HCT116 (cell line): ENCODE data around the gene MUS81. TPM values are rescaled to one million over a fixed set of nuclear protein-coding genes. Genes with fewer than 3 reads are reported as not detected.

ENCODE experiments used
- ATAC-seq: fragments of 200-7000 bp; cut with Tn5 transposase; 2 replicates; pipeline ENCODE4 v1.9.1; 2020; ENCODE audit warnings: mild to moderate bottlenecking, moderate library complexity
- BruUV-seq: library from RNA; stranded (reverse); fragments of 400-500 nt; replicated peaks from 2 replicates; lab custom pipeline; 2021; lab: Mats Ljungman, UMichigan
- CTCF ChIA-PET: fragments of 300-600 bp; sonication (Branson Sonifier 250); formaldehyde crosslinking; loops from one replicate; lab custom pipeline; 2021; ENCODE audit warnings: antibody characterized with exemption; lab: Charles Lee
- POLR2A ChIA-PET: fragments of 300-600, 350-600 bp; sonication (Branson Sonifier 250); formaldehyde crosslinking; loops from one replicate; lab custom pipeline; 2021; ENCODE audit warnings: antibody characterized with exemption; lab: Charles Lee
- RAD21 ChIA-PET, 2 experiments: fragments of 300-600 bp; sonication (Branson Sonifier 250); formaldehyde crosslinking; loops; one replicate each; lab custom pipeline; 2023; ENCODE audit warnings: low total read pairs in 2 of 2; ENCODE audit not compliant: uncharacterized antibody in 2 of 2, unreplicated experiment in 2 of 2, low non-redundant PET in 1 of 2; lab: Charles Lee
- DNase-seq: peaks from one replicate; pipeline ENCODE4 v3.0.0-alpha.2; 2010; ENCODE audit warnings: low read depth, low spot score
- H2AFZ ChIP-seq: fragments of 200-600 bp; shearing (Covaris generic), sonication (generic); 2 replicates; pipeline ENCODE4 v1.6.1; 2017; ENCODE audit warnings: low read depth, mixed run types, mixed read lengths, antibody characterized with exemption, low read length; ENCODE audit not compliant: poor library complexity, severe bottlenecking
- H3K27ac ChIP-seq: 2 replicates; pipeline ENCODE4 v1.5.1; 2012; ENCODE audit warnings: low read depth, low read length
- H3K27me3 ChIP-seq: fragments of 200-600 bp; sonication (generic); 2 replicates; pipeline ENCODE4 v1.6.1; 2016; ENCODE audit warnings: mixed run types, low read length, mixed read lengths; ENCODE audit not compliant: insufficient read depth
- H3K36me3 ChIP-seq, 2 experiments: fragments of 200-500 bp in 1 of 2; fragments of 200-600 bp in 1 of 2; sonication (Bioruptor generic) in 1 of 2; sonication (generic) in 1 of 2; 2 replicates each; pipeline versions ENCODE4 v1.5.1 to v1.6.1; 2014 to 2016; ENCODE audit warnings: low read length in 2 of 2, inconsistent platforms in 1 of 2, mixed read lengths in 1 of 2, mixed run types in 1 of 2; ENCODE audit not compliant: insufficient read depth in 2 of 2, control insufficient read depth in 1 of 2
- H3K4me1 ChIP-seq, 2 experiments: fragments of 200-600 bp in 1 of 2; sonication (generic) in 1 of 2; 2 replicates each; pipeline versions ENCODE4 v1.5.1 to v1.6.1; 2012 to 2017; ENCODE audit warnings: low read length in 2 of 2, inconsistent platforms in 1 of 2, mild to moderate bottlenecking in 1 of 2, mixed read lengths in 1 of 2, mixed run types in 1 of 2, moderate library complexity in 1 of 2; ENCODE audit not compliant: insufficient read depth in 2 of 2, control insufficient read depth in 1 of 2
- H3K4me2 ChIP-seq: fragments of 200-600 bp; sonication (generic); 2 replicates; pipeline ENCODE4 v1.6.1; 2017; ENCODE audit warnings: mixed run types, low read length, mixed read lengths
- H3K4me3 ChIP-seq, 2 experiments: fragments of 200-600 bp in 1 of 2; sonication (generic) in 1 of 2; replicated peaks in 1 of 2; 2 replicates each; pipeline ENCODE4 v1.5.1; 2011 to 2016; ENCODE audit warnings: low read length in 2 of 2, control low read depth in 1 of 2, low read depth in 1 of 2, mild to moderate bottlenecking in 1 of 2, mixed read lengths in 1 of 2, mixed run types in 1 of 2
- H3K79me2 ChIP-seq: fragments of 200-600 bp; sonication (generic); 2 replicates; pipeline ENCODE4 v1.6.1; 2017; ENCODE audit warnings: mild to moderate bottlenecking, mixed run types, low read length, moderate library complexity, mixed read lengths; ENCODE audit not compliant: insufficient read depth
- H3K9ac ChIP-seq: fragments of 200-600 bp; sonication (generic); 2 replicates; pipeline ENCODE4 v1.6.1; 2016; ENCODE audit warnings: low read length, mixed read lengths
- H3K9me2 ChIP-seq: fragments of 200-600 bp; sonication (generic), shearing (Covaris generic); 2 replicates; pipeline ENCODE4 v1.6.1; 2017; ENCODE audit warnings: mixed run types, mild to moderate bottlenecking, moderate library complexity; ENCODE audit not compliant: insufficient read depth
- H3K9me3 ChIP-seq, 2 experiments: fragments of 200-500 bp in 1 of 2; fragments of 200-600 bp in 1 of 2; sonication (Bioruptor generic) in 1 of 2; sonication (generic) in 1 of 2; 2 replicates each; pipeline ENCODE4 v1.6.1; 2014 to 2017; ENCODE audit warnings: low read length in 2 of 2, mixed read lengths in 2 of 2, inconsistent platforms in 1 of 2, low read depth in 1 of 2, mild to moderate bottlenecking in 1 of 2, mixed run types in 1 of 2, moderate library complexity in 1 of 2; ENCODE audit not compliant: control insufficient read depth in 1 of 2, insufficient read depth in 1 of 2
- H4K20me1 ChIP-seq: fragments of 200-600 bp; sonication (generic), shearing (Covaris generic); 2 replicates; pipeline ENCODE4 v1.6.1; 2017; ENCODE audit warnings: mixed run types, mild to moderate bottlenecking, moderate library complexity; ENCODE audit not compliant: insufficient read depth
- FOSL1 ChIP-seq: IDR thresholded peaks from 2 replicates; pipeline ENCODE4 v1.6.1; 2012; ENCODE audit warnings: low read depth
- TCF7L2 ChIP-seq: IDR thresholded peaks from 2 replicates; pipeline ENCODE4 v1.7.0; 2011; ENCODE audit warnings: borderline replicate concordance, inconsistent platforms; ENCODE audit not compliant: insufficient read depth, insufficient read length; ENCODE audit errors: extremely low read depth
- intact Hi-C: fragments of 100-400 bp; cut with micrococcal nuclease; formaldehyde crosslinking; loops from 2 replicates; pipeline ENCODE4 v1.10.0; 2022
- total RNA-seq: library from RNA; stranded (reverse); gene quantifications from one replicate; pipeline ENCODE4 v1.2.1, GENCODE V29; 2021; ENCODE audit not compliant: unreplicated experiment
- TF ChIP-seq, protein P1 (sequence below): IDR thresholded peaks from 2 replicates; pipeline ENCODE4 v1.6.1; 2012; ENCODE audit warnings: low read depth

Gene MUS81
- total RNA-seq, 1 experiment from 2014 or later: 47.2 TPM

DNA sequence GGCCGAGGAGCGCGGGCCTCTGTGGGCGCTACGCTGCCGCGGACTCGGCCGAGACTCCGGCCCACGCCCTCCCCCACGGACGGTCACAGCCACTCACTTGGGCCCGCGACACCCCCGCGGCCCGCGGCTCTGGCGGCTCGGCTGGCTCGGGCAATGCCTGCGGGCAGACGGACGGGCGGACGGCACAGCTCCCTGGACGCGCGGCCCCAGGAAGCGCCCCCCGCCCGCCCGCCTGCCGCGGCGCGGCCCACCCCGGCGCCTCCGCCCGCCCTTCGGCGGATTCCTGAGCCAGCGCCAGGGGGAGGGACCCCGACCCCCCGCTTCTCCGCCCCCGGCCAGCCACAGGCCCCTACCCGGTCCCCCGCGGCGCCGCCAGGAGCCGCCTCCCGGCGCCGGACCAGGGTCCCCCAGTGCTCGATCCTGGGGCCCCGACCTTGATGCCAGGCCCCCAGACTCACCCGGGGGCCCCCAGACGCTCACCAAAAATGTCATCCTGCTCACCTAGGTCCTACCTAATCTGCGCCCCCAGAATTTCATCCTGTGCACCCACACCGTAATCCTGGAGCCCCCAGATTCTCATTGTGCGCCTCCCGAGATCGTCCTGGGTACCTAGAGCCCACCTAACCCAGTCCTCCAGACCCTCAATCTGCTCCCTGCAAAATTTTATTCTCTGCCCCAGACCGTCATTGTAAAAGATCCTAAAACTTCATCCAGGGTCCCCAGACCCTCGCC lies 12.5 kb downstream of the MUS81 start, which contains the start of gene EFEMP2:
TSS of gene EFEMP2 (minus strand) at position 215 of the 732 bp plus-strand sequence. CDS start 446 bp downstream, outside the sequence.
- Histone ChIP-seq H2AFZ (no peak within 1 kb of the TSS), H3K9ac (peak within 1 kb of the TSS; percentile 58), H3K27ac (peak within 1 kb of the TSS; percentile 55), H3K4me2 (peak within 1 kb of the TSS; percentile 81), H3K4me3 (peak within 1 kb of the TSS; percentile 52 to 55), H3K9me2 (no peaks in the 10 kb centered on the region), H3K36me3 (no peaks in the 10 kb centered on the region), H3K9me3 (no peaks in the 10 kb centered on the region), H4K20me1 (no peaks in the 10 kb centered on the region), H3K79me2 (no peaks in the 10 kb centered on the region), H3K4me1 (peaks cover 10 to 13% of the 10 kb centered on the region in 2 experiments; a peak in 3 of 4 replicates), H3K27me3 (no peaks in the 10 kb centered on the region)
- no peak for ATAC-seq
- ChIA-PET RAD21 (interaction anchor here in 1 of 2 experiments (0.6 kb wide), 1 partner anchor 15 kb away, joined by 3 read pairs; the partner anchor contains the start of gene FIBP), POLR2A (interaction anchor here (1.5 to 4.8 kb wide), 2 partner anchors 12 to 13 kb away, joined by 3 to 36 read pairs; partner anchors contain the start of genes CFL1 and MUS81), CTCF (interaction anchor here (1.5 to 1.8 kb wide), 3 partner anchors 12 to 16 kb away, joined by 6 to 9 read pairs (median 8); partner anchors contain the start of genes FIBP and MUS81)
- TSS peak; percentile 83 for BruUV-seq
- TF ChIP-seq FOSL1 (no peak), TCF7L2 (no peak)
- TF ChIP-seq, protein P1, sequence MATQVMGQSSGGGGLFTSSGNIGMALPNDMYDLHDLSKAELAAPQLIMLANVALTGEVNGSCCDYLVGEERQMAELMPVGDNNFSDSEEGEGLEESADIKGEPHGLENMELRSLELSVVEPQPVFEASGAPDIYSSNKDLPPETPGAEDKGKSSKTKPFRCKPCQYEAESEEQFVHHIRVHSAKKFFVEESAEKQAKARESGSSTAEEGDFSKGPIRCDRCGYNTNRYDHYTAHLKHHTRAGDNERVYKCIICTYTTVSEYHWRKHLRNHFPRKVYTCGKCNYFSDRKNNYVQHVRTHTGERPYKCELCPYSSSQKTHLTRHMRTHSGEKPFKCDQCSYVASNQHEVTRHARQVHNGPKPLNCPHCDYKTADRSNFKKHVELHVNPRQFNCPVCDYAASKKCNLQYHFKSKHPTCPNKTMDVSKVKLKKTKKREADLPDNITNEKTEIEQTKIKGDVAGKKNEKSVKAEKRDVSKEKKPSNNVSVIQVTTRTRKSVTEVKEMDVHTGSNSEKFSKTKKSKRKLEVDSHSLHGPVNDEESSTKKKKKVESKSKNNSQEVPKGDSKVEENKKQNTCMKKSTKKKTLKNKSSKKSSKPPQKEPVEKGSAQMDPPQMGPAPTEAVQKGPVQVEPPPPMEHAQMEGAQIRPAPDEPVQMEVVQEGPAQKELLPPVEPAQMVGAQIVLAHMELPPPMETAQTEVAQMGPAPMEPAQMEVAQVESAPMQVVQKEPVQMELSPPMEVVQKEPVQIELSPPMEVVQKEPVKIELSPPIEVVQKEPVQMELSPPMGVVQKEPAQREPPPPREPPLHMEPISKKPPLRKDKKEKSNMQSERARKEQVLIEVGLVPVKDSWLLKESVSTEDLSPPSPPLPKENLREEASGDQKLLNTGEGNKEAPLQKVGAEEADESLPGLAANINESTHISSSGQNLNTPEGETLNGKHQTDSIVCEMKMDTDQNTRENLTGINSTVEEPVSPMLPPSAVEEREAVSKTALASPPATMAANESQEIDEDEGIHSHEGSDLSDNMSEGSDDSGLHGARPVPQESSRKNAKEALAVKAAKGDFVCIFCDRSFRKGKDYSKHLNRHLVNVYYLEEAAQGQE: no peak
- intact Hi-C loops: loop anchor here (5.0 kb wide), 1 partner anchor 160 kb away; the partner anchor contains the start of gene KAT5
- DNase-seq: no peak
